Measurements from ENCODE around the gene NCAN. TPM values are rescaled to one million over a fixed set of nuclear protein-coding genes. Genes with fewer than 3 reads are reported as not detected.

The NCAN gene
- total and polyA plus RNA-seq, 2 of the 8 experiments (the other 6 are each of a cell fraction or from before 2014, with no cell fraction given): 2.7 TPM

DNA sequence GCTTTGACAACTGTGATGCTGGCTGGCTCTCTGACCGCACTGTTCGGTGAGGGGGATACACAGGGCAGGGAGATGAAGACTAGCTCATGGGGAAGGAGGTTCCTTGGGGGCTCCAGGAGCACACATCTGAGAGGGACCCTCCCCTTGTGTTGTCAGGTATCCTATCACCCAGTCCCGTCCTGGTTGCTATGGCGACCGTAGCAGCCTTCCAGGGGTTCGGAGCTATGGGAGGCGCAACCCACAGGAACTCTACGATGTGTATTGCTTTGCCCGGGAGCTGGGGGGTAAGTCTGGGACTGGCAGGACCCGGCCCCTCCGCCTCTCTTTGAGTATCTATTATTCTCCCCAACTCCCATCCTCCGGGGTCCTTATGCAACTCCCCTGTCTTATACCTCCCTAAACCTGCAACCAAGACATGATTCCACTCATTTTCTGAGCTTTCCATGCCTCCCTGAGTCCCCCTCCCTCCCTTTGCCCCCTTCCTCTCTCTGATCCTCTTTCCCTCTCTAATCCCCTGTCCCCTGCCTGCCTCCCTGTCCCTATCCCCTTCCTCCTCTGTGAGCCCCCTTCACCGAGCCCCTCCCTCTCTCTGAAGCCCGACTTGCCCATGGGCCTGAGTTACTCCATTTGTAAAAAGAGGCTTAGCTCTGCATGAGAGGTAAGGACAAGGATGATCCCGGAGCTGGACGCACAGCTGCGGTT, 12.5 kb downstream of the NCAN start:
- H3K18ac ChIP-seq (ENCODE audit: extremely low read depth, low read length): no peak overlapping the region
- no peak overlapping the region for H3K27ac ChIP-seq (ENCODE audit: low read depth, low read length)
- H3K14ac ChIP-seq (ENCODE audit: insufficient read length): no peak overlapping the region
- no peak overlapping the region for H2AFZ ChIP-seq (ENCODE audit: low read length)
- no peak for DNase-seq (ENCODE audit: low read depth in 1 of 2, low spot score in 2 of 2)
- no peaks in the 10 kb centered on the region for H3K79me1 ChIP-seq (ENCODE audit: low read depth, low read length)
- peaks cover 2 to 17% (median 11%) of the 10 kb centered on the region in 4 experiments for H3K27me3 ChIP-seq (replicated peaks in 1 of 4; ENCODE audit: control insufficient read depth in 3 of 4, extremely low read depth in 1 of 4, insufficient read depth in 3 of 4, low read length in 3 of 4)
- WGBS, 2 experiments (ENCODE audit: extremely low coverage in 1 of 2, insufficient coverage in 1 of 2, insufficient read length in 1 of 2, insufficient replicate concordance in 2 of 2, low coverage in 1 of 2, low lambda C conversion rate in 2 of 2, missing lambda C conversion rate in 1 of 2): 65% methylated on average over 17 of the region's 17 CpGs; no CpG with 5 or more reads in 1 of the 2 experiments
- H3K56ac ChIP-seq (replicated peaks; ENCODE audit: insufficient read length, low read depth, low read length): no peak overlapping the region
- no peaks in the 10 kb centered on the region for H3K36me3 ChIP-seq (ENCODE audit: control insufficient read depth in 2 of 4, insufficient read depth in 4 of 4, low read length in 3 of 4)
- no peak overlapping the region for H2BK12ac ChIP-seq (ENCODE audit: low read depth, low read length)
- peak overlapping the region; percentile 3; the same call in 1 of the 2 replicates for H4K8ac ChIP-seq (ENCODE audit: extremely low read depth, insufficient read depth, low read length)
- ChIA-PET POLR2A (ENCODE audit: partially characterized antibody) (interaction anchor here (1.0 to 2.1 kb wide), 7 partner anchors 9 to 161 kb away, joined by 3 to 10 read pairs (median 4); partner anchors contain the start of genes NCAN, NR2C2AP and SLC25A42), CTCF (ENCODE audit: partially characterized antibody) (interaction anchor here (1.0 to 2.5 kb wide), 13 partner anchors 9 to 266 kb away, joined by 3 to 20 read pairs (median 5); partner anchors contain the start of genes BORCS8 and RFXANK)
- no peaks in the 10 kb centered on the region for H4K20me1 ChIP-seq (replicated peaks in 1 of 2; ENCODE audit: control insufficient read depth in 1 of 2, insufficient read depth in 2 of 2, low read length in 2 of 2)
- H2BK120ac ChIP-seq (replicated peaks; ENCODE audit: low read depth, low read length): no peak overlapping the region
- H3K4me1 ChIP-seq (replicated peaks in 1 of 4; ENCODE audit: control insufficient read depth in 3 of 4, insufficient read depth in 4 of 4, low read length in 3 of 4): peaks cover 0 to 7% (median 3%) of the 10 kb centered on the region in 4 experiments; a peak in 4 of 7 replicates
- no peak overlapping the region for H2BK20ac ChIP-seq (ENCODE audit: low read length)
- no peak overlapping the region for H3K23ac ChIP-seq (ENCODE audit: insufficient read length)
- H4K91ac ChIP-seq (replicated peaks; ENCODE audit: insufficient read length, low read length): no peak overlapping the region
- peaks cover 4 to 5% of the 10 kb centered on the region in 2 experiments; a peak in 2 of 4 replicates for H3K9me3 ChIP-seq (ENCODE audit: insufficient read depth in 2 of 2, low read depth in 1 of 2, low read length in 1 of 2)
- peak overlapping the region; percentile 17 to 59 (median 33); a peak in 7 of 8 replicates for H3K4me3 ChIP-seq (ENCODE audit: extremely low read depth in 1 of 4, insufficient read depth in 2 of 4, low read depth in 3 of 4, low read length in 4 of 4)
- 0 out of 2 replicates have a peak overlapping the region, but pooled peaks have one; percentile 39 for H2AK5ac ChIP-seq (ENCODE audit: low read depth, low read length)
- no peak overlapping the region for H4K5ac ChIP-seq (ENCODE audit: insufficient read length, low read depth, low read length)
- no peaks in the 10 kb centered on the region for H3K79me2 ChIP-seq (ENCODE audit: control insufficient read depth in 1 of 2, insufficient read depth in 2 of 2, low read length in 2 of 2)
- H2BK5ac ChIP-seq (ENCODE audit: low read depth, low read length): no peak overlapping the region
- peaks cover 5% of the 10 kb centered on the region; the same call in 1 of the 2 replicates for H3K23me2 ChIP-seq (ENCODE audit: low read depth, low read length)
- peak overlapping the region; percentile 42 to 73 for H3K4me2 ChIP-seq (ENCODE audit: insufficient read depth in 1 of 2, low read depth in 2 of 2, low read length in 2 of 2)
- no peak for FAIRE-seq
- H3K4ac ChIP-seq (replicated peaks; ENCODE audit: insufficient read length, low read depth, low read length): no peak overlapping the region
- no peak overlapping the region for H3K9ac ChIP-seq (replicated peaks in 1 of 4; ENCODE audit: extremely low read depth in 1 of 4, low read depth in 3 of 4, low read length in 3 of 4)
- H2BK15ac ChIP-seq (ENCODE audit: low read length): no peak overlapping the region
- TF ChIP-seq CBX8 (IDR thresholded peaks at IDR 0.05; ENCODE audit: borderline replicate concordance, low read depth, low read length): no peak
- no peak for TF ChIP-seq EGR1 (IDR thresholded peaks at IDR 0.05; ENCODE audit: borderline replicate concordance, low read depth, low read length)
- no peak for TF ChIP-seq CHD1 (IDR thresholded peaks at IDR 0.05; ENCODE audit: low read depth, low read length)
- no peak for TF ChIP-seq YY1 (IDR thresholded peaks at IDR 0.05; ENCODE audit: low read depth, low read length)
- TF ChIP-seq POLR2AphosphoS5 (IDR thresholded peaks at IDR 0.05; ENCODE audit: low read depth, low read length): no peak
- no peak for TF ChIP-seq POLR2A (IDR thresholded peaks at IDR 0.05; ENCODE audit: control extremely low read depth in 1 of 2, low read depth in 2 of 2, low read length in 2 of 2)
- no peak for TF ChIP-seq KDM5A (IDR thresholded peaks at IDR 0.05; ENCODE audit: low read length)
- TF ChIP-seq SRF (IDR thresholded peaks at IDR 0.05; ENCODE audit: low read depth, low read length): no peak
- no peak for TF ChIP-seq E2F6 (IDR thresholded peaks at IDR 0.05)
- no peak for TF ChIP-seq CHD2 (IDR thresholded peaks at IDR 0.05; ENCODE audit: low read length)
- no peak for TF ChIP-seq TAF1 (IDR thresholded peaks at IDR 0.05; ENCODE audit: low read depth, low read length)
- no peak for TF ChIP-seq SAP30 (IDR thresholded peaks at IDR 0.05; ENCODE audit: insufficient read depth, insufficient replicate concordance, low read length)
- TF ChIP-seq BACH1 (IDR thresholded peaks at IDR 0.05; ENCODE audit: low read length): no peak
